ENCODE measurements around the gene HLA-DQA1.
A peak's percentile ranks its signal among the peaks of the same experiment; 100 is the strongest.

The HLA-DQA1 gene

DNA sequence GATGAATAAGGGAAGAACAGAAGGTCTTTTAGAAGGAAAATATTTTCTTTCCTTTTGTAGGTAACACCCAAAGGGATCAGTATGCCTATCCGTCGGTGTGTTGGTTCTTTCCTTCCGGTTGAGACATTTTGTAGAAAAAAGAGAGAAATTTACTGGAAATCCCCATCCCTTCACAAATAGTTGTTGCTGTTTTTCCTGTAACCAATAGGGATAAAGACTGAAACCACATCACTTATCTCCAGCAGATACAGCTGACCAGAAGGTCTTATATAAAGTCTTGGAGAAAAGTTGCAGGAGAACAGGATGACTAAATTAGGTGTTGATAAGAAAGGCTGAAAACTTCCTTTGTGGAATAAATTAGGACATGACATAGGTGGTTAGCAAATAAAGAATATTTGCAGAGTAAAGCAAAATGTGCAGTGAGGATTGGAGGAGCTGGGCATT, 32.8 kb upstream of the HLA-DQA1 start:
- no peaks in the 10 kb centered on the region for H3K36me3 ChIP-seq (ENCODE audit: control insufficient read depth in 1 of 2, insufficient read depth in 2 of 2, low read depth in 1 of 2, low read length in 2 of 2)
- H2BK120ac ChIP-seq (ENCODE audit: low read depth, low read length) = no peak overlapping the region
- no peak overlapping the region for H4K91ac ChIP-seq (ENCODE audit: low read length)
- no peak overlapping the region for H3K27ac ChIP-seq (ENCODE audit: low read length, poor library complexity, severe bottlenecking)
- H2AK5ac ChIP-seq (ENCODE audit: low read length, severe bottlenecking) = no peak overlapping the region
- H3K4me2 ChIP-seq (ENCODE audit: low read length, poor library complexity, severe bottlenecking) = no peak overlapping the region
- no peaks in the 10 kb centered on the region for H3K4me1 ChIP-seq (ENCODE audit: control insufficient read depth, insufficient read depth, low read depth, low read length)
- no CpG with 5 or more reads among the region's 3 CpGs for WGBS
- no peaks in the 10 kb centered on the region for H3K79me1 ChIP-seq (replicated peaks; ENCODE audit: low read length, poor library complexity, severe bottlenecking)
- H3K27me3 ChIP-seq (ENCODE audit: control insufficient read depth in 1 of 2, insufficient read depth in 1 of 2, low read length in 2 of 2) = no peaks in the 10 kb centered on the region
- H3K9ac ChIP-seq (ENCODE audit: low read length) = peak overlapping the region; percentile 41
- no peaks in the 10 kb centered on the region for H3K9me3 ChIP-seq (ENCODE audit: control insufficient read depth, low read length)
- no peak overlapping the region for H2BK5ac ChIP-seq (ENCODE audit: low read depth, low read length, poor library complexity, severe bottlenecking)
- H3K4ac ChIP-seq (ENCODE audit: low read depth in 1 of 2, low read length in 2 of 2) = no peak overlapping the region
- H2AFZ ChIP-seq (ENCODE audit: low read depth, low read length) = no peak overlapping the region
- no peak overlapping the region for H3K23ac ChIP-seq (ENCODE audit: low read length in 2 of 2)
- no peak overlapping the region for H2BK12ac ChIP-seq (ENCODE audit: low read length in 2 of 2)
- peak; percentile 16 for DNase-seq
- H2BK15ac ChIP-seq (ENCODE audit: low read depth, poor library complexity, severe bottlenecking) = no peak overlapping the region
- no peak overlapping the region for H3K18ac ChIP-seq (ENCODE audit: low read depth in 1 of 2, low read length in 2 of 2)
- no peak overlapping the region for H3K4me3 ChIP-seq (ENCODE audit: insufficient read depth in 1 of 2, low read depth in 1 of 2, low read length in 2 of 2)
- H4K8ac ChIP-seq (ENCODE audit: low read length) = no peak overlapping the region
- H3K14ac ChIP-seq (ENCODE audit: low read length in 2 of 2) = no peak overlapping the region

GRCh38 chr6:32607263-32607987, 29.8 kb upstream of the HLA-DQA1 start:
- Histone ChIP-seq H4K8ac (ENCODE audit: low read length) (no peak overlapping the region), H3K14ac (ENCODE audit: low read length in 2 of 2) (no peak overlapping the region), H2AK5ac (ENCODE audit: low read length, severe bottlenecking) (no peak overlapping the region), H3K27ac (ENCODE audit: low read length, poor library complexity, severe bottlenecking) (no peak overlapping the region), H3K79me1 (replicated peaks; ENCODE audit: low read length, poor library complexity, severe bottlenecking) (no peaks in the 10 kb centered on the region), H2BK5ac (ENCODE audit: low read depth, low read length, poor library complexity, severe bottlenecking) (no peak overlapping the region), H3K4ac (ENCODE audit: low read depth in 1 of 2, low read length in 2 of 2) (no peak overlapping the region), H3K9me3 (ENCODE audit: control insufficient read depth, low read length) (no peaks in the 10 kb centered on the region), H3K9ac (ENCODE audit: low read length) (no peak overlapping the region), H3K36me3 (ENCODE audit: control insufficient read depth in 1 of 2, insufficient read depth in 2 of 2, low read depth in 1 of 2, low read length in 2 of 2) (no peaks in the 10 kb centered on the region), H3K4me3 (ENCODE audit: insufficient read depth in 1 of 2, low read depth in 1 of 2, low read length in 2 of 2) (no peak overlapping the region), H3K27me3 (ENCODE audit: control insufficient read depth in 1 of 2, insufficient read depth in 1 of 2, low read length in 2 of 2) (no peaks in the 10 kb centered on the region), H3K18ac (ENCODE audit: low read depth in 1 of 2, low read length in 2 of 2) (no peak overlapping the region), H2BK12ac (ENCODE audit: low read length in 2 of 2) (no peak overlapping the region), H4K91ac (ENCODE audit: low read length) (no peak overlapping the region), H3K23ac (ENCODE audit: low read length in 2 of 2) (no peak overlapping the region), H2AFZ (ENCODE audit: low read depth, low read length) (no peak overlapping the region), H3K4me2 (ENCODE audit: low read length, poor library complexity, severe bottlenecking) (no peak overlapping the region), H2BK15ac (ENCODE audit: low read depth, poor library complexity, severe bottlenecking) (no peak overlapping the region), H2BK120ac (ENCODE audit: low read depth, low read length) (no peak overlapping the region), H3K4me1 (ENCODE audit: control insufficient read depth, insufficient read depth, low read depth, low read length) (no peaks in the 10 kb centered on the region)
- WGBS = 81% methylated on average over 4 of the region's 4 CpGs
- no peak for DNase-seq

DNA sequence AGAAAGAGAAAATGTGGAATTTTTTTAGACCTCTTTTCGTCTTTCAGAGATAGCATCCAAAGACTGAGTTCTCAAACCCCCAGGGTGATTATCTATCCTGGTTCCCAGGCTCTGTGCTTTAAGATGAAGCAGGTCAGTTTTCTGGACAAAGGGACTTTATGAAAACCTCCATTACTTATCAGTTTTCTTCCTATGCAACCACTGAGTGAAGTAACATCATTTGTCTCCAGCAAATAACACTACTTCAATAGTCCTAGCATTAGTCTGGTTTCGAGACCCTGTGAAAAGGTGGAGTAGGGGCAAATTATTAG, 29.3 kb upstream of the HLA-DQA1 start:
- Histone ChIP-seq H3K18ac (ENCODE audit: low read depth in 1 of 2, low read length in 2 of 2) (no peak overlapping the region), H4K8ac (ENCODE audit: low read length) (no peak overlapping the region), H2BK12ac (ENCODE audit: low read length in 2 of 2) (no peak overlapping the region), H3K36me3 (ENCODE audit: control insufficient read depth in 1 of 2, insufficient read depth in 2 of 2, low read depth in 1 of 2, low read length in 2 of 2) (no peaks in the 10 kb centered on the region), H2AFZ (ENCODE audit: low read depth, low read length) (no peak overlapping the region), H3K4me3 (ENCODE audit: insufficient read depth in 1 of 2, low read depth in 1 of 2, low read length in 2 of 2) (no peak overlapping the region), H2BK15ac (ENCODE audit: low read depth, poor library complexity, severe bottlenecking) (no peak overlapping the region), H2BK5ac (ENCODE audit: low read depth, low read length, poor library complexity, severe bottlenecking) (no peak overlapping the region), H3K14ac (ENCODE audit: low read length in 2 of 2) (no peak overlapping the region), H2AK5ac (ENCODE audit: low read length, severe bottlenecking) (no peak overlapping the region), H3K9me3 (ENCODE audit: control insufficient read depth, low read length) (no peaks in the 10 kb centered on the region), H4K91ac (ENCODE audit: low read length) (no peak overlapping the region), H3K79me1 (replicated peaks; ENCODE audit: low read length, poor library complexity, severe bottlenecking) (no peaks in the 10 kb centered on the region), H3K27ac (ENCODE audit: low read length, poor library complexity, severe bottlenecking) (no peak overlapping the region), H3K4me1 (ENCODE audit: control insufficient read depth, insufficient read depth, low read depth, low read length) (no peaks in the 10 kb centered on the region), H3K27me3 (ENCODE audit: control insufficient read depth in 1 of 2, insufficient read depth in 1 of 2, low read length in 2 of 2) (no peaks in the 10 kb centered on the region), H2BK120ac (ENCODE audit: low read depth, low read length) (no peak overlapping the region), H3K23ac (ENCODE audit: low read length in 2 of 2) (no peak overlapping the region), H3K4me2 (ENCODE audit: low read length, poor library complexity, severe bottlenecking) (no peak overlapping the region), H3K9ac (ENCODE audit: low read length) (no peak overlapping the region), H3K4ac (ENCODE audit: low read depth in 1 of 2, low read length in 2 of 2) (no peak overlapping the region)
- WGBS = 20% methylated on average over 1 of the region's 2 CpGs
- DNase-seq = no peak

DNA sequence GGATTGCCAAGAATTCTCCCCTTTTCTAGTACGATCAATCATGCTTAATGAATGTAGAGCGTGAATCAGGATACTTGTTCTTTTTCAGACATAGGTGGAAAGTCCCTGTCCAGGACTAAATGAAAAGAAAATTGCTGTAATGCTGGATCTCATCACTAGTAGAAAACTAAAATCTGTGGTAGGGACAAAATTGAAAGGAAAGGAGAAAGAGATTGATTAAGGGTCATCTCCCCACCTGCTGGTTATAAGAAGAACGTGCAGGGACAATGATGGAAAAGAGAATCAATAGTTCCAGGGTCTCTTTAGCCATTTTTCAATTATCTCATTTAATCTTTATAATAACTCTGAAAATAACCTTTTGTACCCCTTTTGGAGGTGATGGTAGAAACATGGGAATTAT, 28.8 kb upstream of the HLA-DQA1 start:
- WGBS = 91% methylated on average over 2 of the region's 3 CpGs
- no peak overlapping the region for H4K8ac ChIP-seq (ENCODE audit: low read length)
- no peak overlapping the region for H3K4me2 ChIP-seq (ENCODE audit: low read length, poor library complexity, severe bottlenecking)
- H2AK5ac ChIP-seq (ENCODE audit: low read length, severe bottlenecking) = no peak overlapping the region
- H2AFZ ChIP-seq (ENCODE audit: low read depth, low read length) = no peak overlapping the region
- no peak for DNase-seq
- no peaks in the 10 kb centered on the region for H3K36me3 ChIP-seq (ENCODE audit: control insufficient read depth in 1 of 2, insufficient read depth in 2 of 2, low read depth in 1 of 2, low read length in 2 of 2)
- H3K4me3 ChIP-seq (ENCODE audit: insufficient read depth in 1 of 2, low read depth in 1 of 2, low read length in 2 of 2) = no peak overlapping the region
- no peaks in the 10 kb centered on the region for H3K9me3 ChIP-seq (ENCODE audit: control insufficient read depth, low read length)
- H3K23ac ChIP-seq (ENCODE audit: low read length in 2 of 2) = no peak overlapping the region
- H3K4ac ChIP-seq (ENCODE audit: low read depth in 1 of 2, low read length in 2 of 2) = no peak overlapping the region
- no peak overlapping the region for H2BK5ac ChIP-seq (ENCODE audit: low read depth, low read length, poor library complexity, severe bottlenecking)
- H3K79me1 ChIP-seq (replicated peaks; ENCODE audit: low read length, poor library complexity, severe bottlenecking) = no peaks in the 10 kb centered on the region
- H3K18ac ChIP-seq (ENCODE audit: low read depth in 1 of 2, low read length in 2 of 2) = no peak overlapping the region
- H3K27ac ChIP-seq (ENCODE audit: low read length, poor library complexity, severe bottlenecking) = no peak overlapping the region
- no peak overlapping the region for H3K9ac ChIP-seq (ENCODE audit: low read length)
- no peaks in the 10 kb centered on the region for H3K27me3 ChIP-seq (ENCODE audit: control insufficient read depth in 1 of 2, insufficient read depth in 1 of 2, low read length in 2 of 2)
- no peak overlapping the region for H3K14ac ChIP-seq (ENCODE audit: low read length in 2 of 2)
- no peak overlapping the region for H2BK15ac ChIP-seq (ENCODE audit: low read depth, poor library complexity, severe bottlenecking)
- no peak overlapping the region for H2BK12ac ChIP-seq (ENCODE audit: low read length in 2 of 2)
- no peaks in the 10 kb centered on the region for H3K4me1 ChIP-seq (ENCODE audit: control insufficient read depth, insufficient read depth, low read depth, low read length)
- H4K91ac ChIP-seq (ENCODE audit: low read length) = no peak overlapping the region
- H2BK120ac ChIP-seq (ENCODE audit: low read depth, low read length) = no peak overlapping the region

All from mesenchymal stem cell (in vitro differentiated cells and primary cell).